ENCODE data around the gene CDH11.

Gene CDH11

DNA sequence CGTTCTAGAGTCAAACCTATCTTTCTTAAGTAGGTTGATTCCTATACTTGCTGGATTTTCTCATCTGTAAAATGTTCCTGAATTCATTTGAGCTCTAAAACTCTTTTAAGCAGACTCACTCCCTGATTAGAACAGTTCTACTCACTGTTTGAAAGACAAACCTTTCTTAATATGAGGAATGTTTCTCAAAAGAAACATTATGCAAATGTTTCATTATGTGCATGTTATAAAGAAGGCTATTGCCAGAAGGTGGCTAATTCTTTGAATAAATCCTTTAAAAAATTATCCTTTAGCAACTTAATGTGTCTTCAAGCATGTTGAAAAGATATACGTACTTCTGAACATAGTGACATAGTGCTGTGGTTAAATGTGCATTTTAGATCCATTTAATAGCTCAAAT is 124.1 kb downstream of the CDH11 start:
- in situ Hi-C loops (cut with HindIII; ENCODE audit: low pct_ligation_motif_present, low pct_unique_long_range_greater_than_20kb, low sequenced_read_pairs), result no loop called here
- DNase-seq, result no peak

DNA sequence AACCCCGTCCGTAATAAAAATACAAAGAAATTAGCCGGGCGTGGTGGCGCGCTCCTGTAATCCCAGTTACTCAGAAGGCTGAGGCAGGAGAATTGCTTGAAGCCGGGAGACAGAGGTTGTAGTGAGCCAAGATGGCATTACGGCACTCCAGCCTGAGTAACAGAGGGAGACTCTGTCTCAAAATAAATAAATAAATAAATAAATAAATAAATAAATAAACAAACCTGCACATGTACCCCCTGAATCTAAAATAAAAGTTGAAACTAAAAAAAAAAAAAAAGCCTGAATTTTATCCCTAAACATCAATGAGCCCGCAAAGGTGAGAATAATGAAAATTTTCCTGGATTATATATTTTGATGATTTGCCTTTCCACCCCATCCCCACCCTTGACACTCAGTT is 124.7 kb downstream of the CDH11 start:
- no peak for DNase-seq
- in situ Hi-C loops (cut with HindIII; ENCODE audit: low pct_ligation_motif_present, low pct_unique_long_range_greater_than_20kb, low sequenced_read_pairs), result no loop called here

DNA sequence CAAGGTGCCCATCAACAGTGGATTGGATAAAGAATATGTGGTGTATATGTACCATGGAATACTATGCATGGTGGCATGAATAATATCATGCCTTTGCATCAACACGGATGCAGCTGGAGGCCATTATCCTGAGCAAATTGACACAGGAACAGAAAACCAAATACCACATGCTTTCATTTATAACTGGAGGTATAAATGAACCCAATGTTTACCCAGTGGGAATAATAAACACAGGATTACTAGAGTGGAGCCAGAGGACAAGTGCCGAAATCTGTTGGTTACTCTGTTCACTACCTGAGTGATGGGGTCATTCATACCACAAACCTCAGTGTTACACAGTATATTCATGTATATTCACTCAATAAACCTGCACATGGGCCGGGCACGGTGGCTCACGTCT is 125.2 kb downstream of the CDH11 start:
- no peak for DNase-seq
- in situ Hi-C loops (cut with HindIII; ENCODE audit: low pct_ligation_motif_present, low pct_unique_long_range_greater_than_20kb, low sequenced_read_pairs), result no loop called here

DNA sequence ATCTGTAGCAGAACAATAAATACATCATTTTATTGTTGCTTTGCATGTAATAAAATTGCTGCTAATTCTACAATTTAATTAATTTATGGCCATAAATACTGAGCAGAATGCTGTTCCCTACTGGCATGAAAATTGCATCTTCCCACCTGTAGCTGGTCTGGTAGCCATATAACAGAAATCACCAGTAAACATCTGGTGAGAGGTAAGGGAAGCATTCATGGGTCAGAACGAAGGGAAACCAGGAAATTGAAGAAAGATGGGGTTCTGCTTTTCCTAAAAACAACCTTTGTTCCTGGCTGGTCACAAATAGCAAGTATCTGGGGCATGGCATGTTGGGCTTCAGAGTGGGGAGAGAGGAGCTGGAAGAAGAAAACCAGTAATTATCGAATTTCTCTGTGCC is 128.4 kb downstream of the CDH11 start:
- in situ Hi-C loops (cut with HindIII; ENCODE audit: low pct_ligation_motif_present, low pct_unique_long_range_greater_than_20kb, low sequenced_read_pairs), result no loop called here
- DNase-seq, result no peak

DNA sequence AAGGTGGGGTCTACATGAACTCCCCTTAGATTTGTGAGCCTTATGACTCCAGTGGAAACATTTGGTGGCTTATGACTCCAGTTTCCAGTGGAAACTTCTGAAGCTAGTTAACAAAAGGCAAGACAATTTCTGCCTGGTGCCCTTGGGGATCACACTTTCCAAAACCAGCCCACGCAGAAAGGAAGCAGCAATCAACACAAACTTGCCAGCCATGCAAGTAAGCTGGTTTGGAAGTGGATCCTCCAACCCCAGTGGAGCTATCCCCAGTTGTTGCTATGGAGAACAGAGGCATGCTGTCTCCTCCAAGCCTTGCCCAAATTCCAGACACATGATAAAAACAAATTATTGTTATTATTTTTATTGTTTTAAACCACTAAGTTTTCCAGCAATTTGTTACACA is 130.9 kb downstream of the CDH11 start:
- no peak for DNase-seq

GRCh38 chr16:64990101-64990500 is 131.8 kb downstream of the CDH11 start:
- no peak for DNase-seq
- in situ Hi-C loops (cut with HindIII; ENCODE audit: low pct_ligation_motif_present, low pct_unique_long_range_greater_than_20kb, low sequenced_read_pairs), result no loop called here

More for the DNA sequence above, 130.9 kb downstream of the CDH11 start:
- in situ Hi-C loops (cut with HindIII; ENCODE audit: low pct_ligation_motif_present, low pct_unique_long_range_greater_than_20kb, low sequenced_read_pairs), result no loop called here

DNA sequence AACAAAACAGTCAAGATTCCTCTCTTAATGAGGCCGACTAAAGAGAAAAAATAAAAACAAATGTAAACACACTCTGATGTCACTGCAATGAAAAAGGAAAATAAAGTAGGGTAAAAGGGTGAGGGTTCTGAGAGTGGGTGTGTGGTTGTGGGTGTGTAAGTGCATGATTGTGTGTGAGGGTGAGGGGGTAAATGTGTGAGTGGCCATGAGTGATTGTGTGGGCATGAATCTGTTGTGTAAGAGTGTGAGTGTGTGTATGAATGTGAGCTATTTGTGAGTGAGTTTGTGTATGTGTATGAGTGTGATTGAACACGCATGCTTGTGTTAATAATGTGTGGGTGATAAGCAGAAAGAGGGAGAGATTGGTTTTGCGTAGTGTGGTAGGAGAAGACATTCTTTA is 132.8 kb downstream of the CDH11 start:
- in situ Hi-C loops (cut with HindIII; ENCODE audit: low pct_ligation_motif_present, low pct_unique_long_range_greater_than_20kb, low sequenced_read_pairs), result no loop called here
- no peak for DNase-seq

DNA sequence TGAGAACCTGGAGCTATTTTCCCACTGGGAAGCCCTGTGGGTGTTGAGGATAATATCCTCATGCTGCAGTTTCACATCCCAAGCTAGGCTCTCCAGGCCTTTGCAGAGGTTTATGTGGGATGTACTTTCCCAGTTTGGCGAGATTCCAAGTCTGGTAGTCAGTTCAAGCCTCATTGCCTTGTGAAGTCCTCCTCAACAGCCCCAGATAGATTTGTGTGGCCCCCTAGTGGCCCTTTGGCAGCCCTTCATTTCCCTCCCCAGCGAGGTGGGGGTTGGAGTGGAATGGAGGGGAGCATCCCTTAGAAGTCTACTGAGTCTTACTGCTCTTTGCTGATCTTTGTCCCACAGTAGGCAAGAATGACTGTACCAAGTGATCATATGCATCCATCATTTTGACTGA is 137.9 kb downstream of the CDH11 start:
- DNase-seq, result peak; percentile 71
- in situ Hi-C loops (cut with HindIII; ENCODE audit: low pct_ligation_motif_present, low pct_unique_long_range_greater_than_20kb, low sequenced_read_pairs), result no loop called here

DNA sequence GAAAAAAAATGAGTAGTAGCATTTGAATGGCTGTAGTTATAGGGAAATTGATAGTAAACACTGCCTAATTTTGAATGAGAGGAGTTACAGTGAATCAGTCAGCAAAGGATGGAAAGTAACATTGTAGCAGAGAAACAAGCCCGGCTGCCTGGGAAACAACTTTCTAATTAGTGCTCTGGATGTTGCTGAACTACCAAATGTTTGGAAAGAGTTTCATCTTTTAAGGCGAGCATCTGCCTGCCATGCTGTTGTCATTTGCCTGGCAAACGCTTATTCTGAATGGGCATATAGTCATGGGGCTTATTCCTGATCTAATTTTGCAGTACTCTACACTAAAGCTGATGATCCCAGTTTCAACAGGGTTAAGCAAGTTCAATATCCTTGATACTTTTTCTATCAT is 138.6 kb downstream of the CDH11 start:
- no peak for DNase-seq
- in situ Hi-C loops (cut with HindIII; ENCODE audit: low pct_ligation_motif_present, low pct_unique_long_range_greater_than_20kb, low sequenced_read_pairs), result no loop called here

DNA sequence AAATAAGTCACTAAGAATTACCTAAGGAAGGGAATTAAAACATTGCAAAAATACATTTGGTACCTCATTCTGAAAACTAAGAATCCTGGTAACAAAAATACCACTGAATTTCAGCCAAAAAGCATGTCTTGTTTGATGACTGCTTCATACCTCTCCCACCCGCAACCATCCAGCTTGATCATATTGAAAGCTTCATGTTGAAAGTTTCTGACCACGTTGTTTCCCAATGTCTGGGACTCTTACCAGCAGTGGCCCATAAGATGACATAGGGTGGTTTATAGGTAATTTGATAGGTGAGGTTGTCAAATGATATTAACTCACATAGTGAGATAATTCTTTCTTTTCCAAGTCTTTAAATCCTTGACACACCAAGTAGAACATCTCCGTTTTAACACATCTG is 139.3 kb downstream of the CDH11 start:
- in situ Hi-C loops (cut with HindIII; ENCODE audit: low pct_ligation_motif_present, low pct_unique_long_range_greater_than_20kb, low sequenced_read_pairs), result no loop called here
- DNase-seq, result no peak

DNA sequence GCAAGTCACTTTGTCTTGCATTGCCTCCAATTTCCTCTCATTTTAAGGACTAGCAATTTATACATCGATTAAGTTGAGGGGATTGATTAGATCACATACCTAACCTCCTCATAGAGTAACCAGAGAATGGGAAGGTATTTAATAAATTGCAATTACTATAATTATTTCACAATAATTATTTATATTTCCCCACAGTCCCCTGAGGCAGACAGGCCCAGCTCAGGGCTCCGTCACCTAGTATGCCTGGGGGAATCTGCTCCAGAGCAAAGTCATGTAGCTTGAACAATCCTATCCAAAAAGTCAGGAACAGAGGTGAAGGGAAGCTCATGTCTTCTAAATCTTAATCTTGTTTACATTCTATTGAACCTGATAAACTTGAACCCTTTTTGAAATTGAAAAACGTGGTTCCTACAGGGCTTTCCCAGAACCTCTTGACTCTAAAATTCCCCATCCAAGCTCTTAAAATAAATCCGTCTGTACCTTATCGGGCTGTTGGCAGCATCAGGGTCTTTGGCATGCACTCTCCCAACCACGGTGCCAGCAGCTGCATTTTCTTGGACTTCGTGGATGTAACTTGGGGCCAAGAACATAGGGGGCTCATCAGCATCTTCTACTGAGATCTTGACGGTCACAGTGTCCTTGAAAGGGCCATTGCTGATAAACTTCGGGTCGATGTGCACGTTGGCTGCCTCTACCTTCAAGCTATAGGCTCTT is 140.1 kb downstream of the CDH11 start:
- no peak for DNase-seq
- in situ Hi-C loops (cut with HindIII; ENCODE audit: low pct_ligation_motif_present, low pct_unique_long_range_greater_than_20kb, low sequenced_read_pairs), result no loop called here

GRCh38 chr16:64977206-64977920 is 144.5 kb downstream of the CDH11 start:
- in situ Hi-C loops (cut with HindIII; ENCODE audit: low pct_ligation_motif_present, low pct_unique_long_range_greater_than_20kb, low sequenced_read_pairs), result no loop called here
- no peak for DNase-seq

DNA sequence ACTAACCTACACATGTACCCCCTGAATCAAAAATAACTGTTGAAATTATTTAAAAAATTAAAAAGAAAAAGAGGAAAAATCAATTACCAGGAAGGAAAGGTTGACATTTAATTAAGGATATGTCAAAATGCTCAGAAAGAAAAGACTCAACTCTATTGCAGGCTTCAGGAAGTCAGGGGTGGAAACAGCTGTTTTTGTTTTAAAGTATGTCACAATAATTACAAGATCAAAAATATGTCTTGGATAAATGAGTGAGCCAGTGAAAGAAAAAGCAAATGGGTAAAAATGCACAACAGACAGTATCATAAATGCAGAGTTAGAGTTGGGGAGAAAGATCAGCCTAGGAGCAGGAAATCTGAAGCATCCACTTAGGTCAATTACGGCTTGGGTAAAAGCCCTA is 146.0 kb downstream of the CDH11 start:
- in situ Hi-C loops (cut with HindIII; ENCODE audit: low pct_ligation_motif_present, low pct_unique_long_range_greater_than_20kb, low sequenced_read_pairs), result no loop called here
- no peak for DNase-seq

- no peak for DNase-seq
- in situ Hi-C loops (cut with HindIII; ENCODE audit: low pct_ligation_motif_present, low pct_unique_long_range_greater_than_20kb, low sequenced_read_pairs), result no loop called here
These were observed 147.5 kb downstream of the CDH11 start for GRCh38 chr16:64974381-64974780.

- in situ Hi-C loops (cut with HindIII; ENCODE audit: low pct_ligation_motif_present, low pct_unique_long_range_greater_than_20kb, low sequenced_read_pairs), result no loop called here
- no peak for DNase-seq
These were observed 148.7 kb downstream of the CDH11 start for GRCh38 chr16:64973171-64973570.

DNA sequence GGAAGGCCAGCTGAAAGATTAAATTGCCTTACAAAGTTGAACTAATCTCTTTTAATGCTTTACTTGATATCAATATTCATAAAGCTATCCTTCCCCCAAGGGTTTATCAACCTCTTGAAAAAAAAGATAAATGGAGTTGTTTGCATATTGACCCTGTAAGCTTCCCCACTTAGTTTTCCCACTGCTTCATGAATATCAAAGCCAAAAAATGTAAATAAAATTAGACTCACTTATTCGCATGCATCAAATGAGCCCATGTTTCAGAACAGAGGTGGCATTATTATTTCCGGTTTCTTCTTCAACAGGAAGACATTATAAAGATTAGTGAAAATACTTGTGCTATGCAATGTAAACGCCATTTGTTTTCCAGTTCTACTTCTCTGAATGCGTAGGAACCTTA is 150.7 kb downstream of the CDH11 start:
- in situ Hi-C loops (cut with HindIII; ENCODE audit: low pct_ligation_motif_present, low pct_unique_long_range_greater_than_20kb, low sequenced_read_pairs), result no loop called here
- DNase-seq, result no peak

DNA sequence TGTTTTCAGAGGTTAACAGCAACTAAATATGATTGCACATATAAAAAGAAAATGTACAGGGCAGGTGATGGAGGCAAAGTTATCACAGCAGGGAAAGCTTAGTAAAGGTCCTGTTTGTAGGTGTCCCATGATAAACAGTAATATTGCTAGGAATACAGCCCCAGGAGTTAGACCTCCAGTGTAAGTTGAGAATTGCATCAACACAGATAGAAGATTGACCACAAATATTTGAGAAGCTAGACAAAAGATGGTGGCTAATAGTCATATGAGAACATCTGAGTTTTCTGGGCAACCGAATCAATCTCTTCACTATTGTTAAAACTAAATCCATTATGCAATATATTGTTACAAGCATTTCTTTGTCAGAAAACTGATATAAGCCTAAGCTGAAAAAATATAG is 152.6 kb downstream of the CDH11 start:
- no peak for DNase-seq
- in situ Hi-C loops (cut with HindIII; ENCODE audit: low pct_ligation_motif_present, low pct_unique_long_range_greater_than_20kb, low sequenced_read_pairs), result no loop called here

DNA sequence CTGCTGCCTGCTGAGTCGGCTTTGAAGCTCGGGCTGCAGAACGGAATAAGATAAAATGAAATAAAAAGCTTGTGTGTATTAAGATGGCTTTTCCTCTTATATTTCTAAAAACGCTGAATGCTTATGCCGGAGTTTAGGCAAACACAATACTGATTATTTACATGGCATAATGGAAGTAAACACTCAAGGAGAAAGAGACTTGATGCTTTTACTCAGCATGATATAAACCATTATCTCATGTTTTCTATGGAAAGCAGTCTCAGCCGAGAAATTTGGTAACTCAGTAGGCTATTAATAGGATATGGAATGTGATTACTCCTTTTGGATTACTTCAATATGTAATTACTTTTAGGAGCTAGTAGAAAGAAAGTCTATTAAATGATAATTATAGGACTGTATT is 153.3 kb downstream of the CDH11 start:
- no peak for DNase-seq
- in situ Hi-C loops (cut with HindIII; ENCODE audit: low pct_ligation_motif_present, low pct_unique_long_range_greater_than_20kb, low sequenced_read_pairs), result no loop called here

- no peak for DNase-seq
- in situ Hi-C loops (cut with HindIII; ENCODE audit: low pct_ligation_motif_present, low pct_unique_long_range_greater_than_20kb, low sequenced_read_pairs), result no loop called here
These were observed 157.7 kb downstream of the CDH11 start for GRCh38 chr16:64964126-64964540.

DNA sequence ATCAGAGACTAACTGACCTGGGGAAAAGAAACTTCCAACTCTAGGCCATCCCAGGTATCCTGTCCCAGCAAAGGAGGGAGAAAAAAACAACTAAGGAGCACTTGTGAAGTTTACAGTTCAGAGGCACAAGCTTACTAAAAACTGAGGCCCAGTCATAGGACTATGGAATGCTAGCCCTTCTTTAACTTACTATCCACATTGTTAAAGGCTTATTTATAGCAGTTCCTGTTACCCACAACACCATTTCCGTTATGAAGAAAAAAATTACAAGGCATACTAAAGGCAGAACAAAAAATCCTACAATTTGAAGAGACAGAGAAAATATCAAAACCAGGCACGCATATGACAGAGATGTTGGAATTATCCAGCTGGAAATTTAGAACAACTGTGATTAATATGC is 159.1 kb downstream of the CDH11 start:
- DNase-seq, result no peak

More for the DNA sequence above, 159.1 kb downstream of the CDH11 start:
- in situ Hi-C loops (cut with HindIII; ENCODE audit: low pct_ligation_motif_present, low pct_unique_long_range_greater_than_20kb, low sequenced_read_pairs), result no loop called here

Data from ACHN (cell line).